ENCODE data around the gene NACC1. TPM values are rescaled to one million over a fixed set of nuclear protein-coding genes. Genes with fewer than 3 reads are reported as not detected.

The NACC1 gene
- total and polyA plus RNA-seq, 2 of the 13 experiments (the other 11 are each of a cell fraction or from before 2014, with no cell fraction given): 31.8 to 42.3 TPM

DNA sequence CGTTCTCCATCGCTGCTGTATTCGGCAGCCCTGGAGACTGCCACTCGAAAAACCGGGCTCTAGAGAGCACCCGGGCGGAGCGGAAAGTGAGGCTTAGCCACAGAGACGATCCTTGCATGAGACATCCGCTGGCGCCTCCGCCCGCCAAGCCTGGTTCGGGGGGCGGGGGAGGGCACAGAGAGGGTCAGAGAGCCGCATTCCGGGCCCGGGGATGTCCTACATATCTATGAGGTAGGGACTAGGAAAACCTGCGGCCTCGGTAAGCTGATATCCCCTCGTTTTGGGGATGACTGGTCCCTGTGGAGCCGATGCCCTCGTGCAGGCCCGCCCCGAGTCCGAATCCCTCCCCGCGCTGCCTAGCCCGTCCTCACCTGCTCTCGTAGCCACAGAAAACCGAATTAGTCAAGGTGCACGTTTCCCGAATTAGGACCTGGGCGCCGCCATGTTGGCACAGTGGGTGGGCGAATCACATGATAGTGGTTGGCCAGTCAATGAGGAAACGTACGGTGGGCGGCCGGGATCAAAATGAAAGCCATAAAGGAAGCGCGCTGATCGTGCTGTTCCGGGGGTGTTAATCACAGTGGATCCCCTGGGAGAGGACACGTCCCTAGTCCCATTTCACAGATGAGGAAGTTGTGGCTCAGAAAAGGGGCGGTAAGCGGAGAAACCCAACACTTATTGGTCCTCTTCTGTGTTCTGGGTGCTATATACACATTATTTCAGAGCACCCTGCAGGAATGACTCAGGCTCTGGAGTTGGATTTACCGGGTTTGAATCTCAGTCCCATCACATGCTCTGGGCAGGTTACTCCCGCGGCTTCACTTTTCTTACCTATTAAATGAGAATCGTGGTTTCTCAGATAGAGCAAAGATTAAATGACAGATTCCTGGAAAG lies 1.5 kb upstream of the NACC1 start, which contains the start of gene TRMT1 (continued):
- TF ChIP-seq, protein P1, sequence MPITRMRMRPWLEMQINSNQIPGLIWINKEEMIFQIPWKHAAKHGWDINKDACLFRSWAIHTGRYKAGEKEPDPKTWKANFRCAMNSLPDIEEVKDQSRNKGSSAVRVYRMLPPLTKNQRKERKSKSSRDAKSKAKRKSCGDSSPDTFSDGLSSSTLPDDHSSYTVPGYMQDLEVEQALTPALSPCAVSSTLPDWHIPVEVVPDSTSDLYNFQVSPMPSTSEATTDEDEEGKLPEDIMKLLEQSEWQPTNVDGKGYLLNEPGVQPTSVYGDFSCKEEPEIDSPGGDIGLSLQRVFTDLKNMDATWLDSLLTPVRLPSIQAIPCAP (CRISPR knock-in tag; IDR thresholded peaks at IDR 0.05; ENCODE audit: low read depth): no peak
- TF ChIP-seq ZNF598 (CRISPR knock-in tag; IDR thresholded peaks at IDR 0.05; ENCODE audit: borderline replicate concordance) (0 out of 2 replicates have a peak, but pooled peaks have one; percentile 61), ZNF792 (CRISPR knock-in tag; IDR thresholded peaks at IDR 0.05) (no peak), CCAR2 (optimal IDR thresholded peaks at IDR 0.05; ENCODE audit: low read depth, low read length) (peak; percentile 81), ZNF75D (CRISPR knock-in tag; IDR thresholded peaks at IDR 0.05; ENCODE audit: borderline replicate concordance) (no peak), POGZ (CRISPR knock-in tag; IDR thresholded peaks at IDR 0.05) (no peak), ELF1 (CRISPR knock-in tag; IDR thresholded peaks at IDR 0.05) (peak; percentile 83), CREB1 (IDR thresholded peaks at IDR 0.05) (no peak), CREB1 (CRISPR knock-in tag; IDR thresholded peaks at IDR 0.05) (peak; percentile 74), ZNF589 (CRISPR knock-in tag; conservative IDR thresholded peaks at IDR 0.05) (no peak)
- TF ChIP-seq, protein P2, sequence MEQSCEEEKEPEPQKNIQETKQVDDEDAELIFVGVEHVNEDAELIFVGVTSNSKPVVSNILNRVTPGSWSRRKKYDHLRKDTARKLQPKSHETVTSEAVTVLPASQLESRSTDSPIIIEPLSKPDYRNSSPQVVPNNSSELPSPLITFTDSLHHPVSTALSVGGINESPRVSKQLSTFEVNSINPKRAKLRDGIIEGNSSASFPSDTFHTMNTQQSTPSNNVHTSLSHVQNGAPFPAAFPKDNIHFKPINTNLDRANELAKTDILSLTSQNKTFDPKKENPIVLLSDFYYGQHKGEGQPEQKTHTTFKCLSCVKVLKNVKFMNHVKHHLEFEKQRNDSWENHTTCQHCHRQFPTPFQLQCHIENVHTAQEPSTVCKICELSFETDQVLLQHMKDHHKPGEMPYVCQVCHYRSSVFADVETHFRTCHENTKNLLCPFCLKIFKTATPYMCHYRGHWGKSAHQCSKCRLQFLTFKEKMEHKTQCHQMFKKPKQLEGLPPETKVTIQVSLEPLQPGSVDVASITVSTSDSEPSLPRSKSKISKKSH (CRISPR knock-in tag; IDR thresholded peaks at IDR 0.05; ENCODE audit: borderline replicate concordance): peak; percentile 31; the same call in 1 of the 2 replicates
- TF ChIP-seq, protein P3, sequence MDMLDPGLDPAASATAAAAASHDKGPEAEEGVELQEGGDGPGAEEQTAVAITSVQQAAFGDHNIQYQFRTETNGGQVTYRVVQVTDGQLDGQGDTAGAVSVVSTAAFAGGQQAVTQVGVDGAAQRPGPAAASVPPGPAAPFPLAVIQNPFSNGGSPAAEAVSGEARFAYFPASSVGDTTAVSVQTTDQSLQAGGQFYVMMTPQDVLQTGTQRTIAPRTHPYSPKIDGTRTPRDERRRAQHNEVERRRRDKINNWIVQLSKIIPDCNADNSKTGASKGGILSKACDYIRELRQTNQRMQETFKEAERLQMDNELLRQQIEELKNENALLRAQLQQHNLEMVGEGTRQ (IDR thresholded peaks at IDR 0.05; ENCODE audit: low read depth, low read length): peak; percentile 66
- TF ChIP-seq, protein P3 (CRISPR knock-in tag; IDR thresholded peaks at IDR 0.05; ENCODE audit: borderline replicate concordance): peak; percentile 97; the same call in 1 of the 2 replicates
- TF ChIP-seq, protein P4, sequence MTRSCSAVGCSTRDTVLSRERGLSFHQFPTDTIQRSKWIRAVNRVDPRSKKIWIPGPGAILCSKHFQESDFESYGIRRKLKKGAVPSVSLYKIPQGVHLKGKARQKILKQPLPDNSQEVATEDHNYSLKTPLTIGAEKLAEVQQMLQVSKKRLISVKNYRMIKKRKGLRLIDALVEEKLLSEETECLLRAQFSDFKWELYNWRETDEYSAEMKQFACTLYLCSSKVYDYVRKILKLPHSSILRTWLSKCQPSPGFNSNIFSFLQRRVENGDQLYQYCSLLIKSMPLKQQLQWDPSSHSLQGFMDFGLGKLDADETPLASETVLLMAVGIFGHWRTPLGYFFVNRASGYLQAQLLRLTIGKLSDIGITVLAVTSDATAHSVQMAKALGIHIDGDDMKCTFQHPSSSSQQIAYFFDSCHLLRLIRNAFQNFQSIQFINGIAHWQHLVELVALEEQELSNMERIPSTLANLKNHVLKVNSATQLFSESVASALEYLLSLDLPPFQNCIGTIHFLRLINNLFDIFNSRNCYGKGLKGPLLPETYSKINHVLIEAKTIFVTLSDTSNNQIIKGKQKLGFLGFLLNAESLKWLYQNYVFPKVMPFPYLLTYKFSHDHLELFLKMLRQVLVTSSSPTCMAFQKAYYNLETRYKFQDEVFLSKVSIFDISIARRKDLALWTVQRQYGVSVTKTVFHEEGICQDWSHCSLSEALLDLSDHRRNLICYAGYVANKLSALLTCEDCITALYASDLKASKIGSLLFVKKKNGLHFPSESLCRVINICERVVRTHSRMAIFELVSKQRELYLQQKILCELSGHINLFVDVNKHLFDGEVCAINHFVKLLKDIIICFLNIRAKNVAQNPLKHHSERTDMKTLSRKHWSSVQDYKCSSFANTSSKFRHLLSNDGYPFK (CRISPR knock-in tag; IDR thresholded peaks at IDR 0.05; ENCODE audit: borderline replicate concordance): peak; percentile 88; the same call in 1 of the 2 replicates
- TF ChIP-seq, protein P5, sequence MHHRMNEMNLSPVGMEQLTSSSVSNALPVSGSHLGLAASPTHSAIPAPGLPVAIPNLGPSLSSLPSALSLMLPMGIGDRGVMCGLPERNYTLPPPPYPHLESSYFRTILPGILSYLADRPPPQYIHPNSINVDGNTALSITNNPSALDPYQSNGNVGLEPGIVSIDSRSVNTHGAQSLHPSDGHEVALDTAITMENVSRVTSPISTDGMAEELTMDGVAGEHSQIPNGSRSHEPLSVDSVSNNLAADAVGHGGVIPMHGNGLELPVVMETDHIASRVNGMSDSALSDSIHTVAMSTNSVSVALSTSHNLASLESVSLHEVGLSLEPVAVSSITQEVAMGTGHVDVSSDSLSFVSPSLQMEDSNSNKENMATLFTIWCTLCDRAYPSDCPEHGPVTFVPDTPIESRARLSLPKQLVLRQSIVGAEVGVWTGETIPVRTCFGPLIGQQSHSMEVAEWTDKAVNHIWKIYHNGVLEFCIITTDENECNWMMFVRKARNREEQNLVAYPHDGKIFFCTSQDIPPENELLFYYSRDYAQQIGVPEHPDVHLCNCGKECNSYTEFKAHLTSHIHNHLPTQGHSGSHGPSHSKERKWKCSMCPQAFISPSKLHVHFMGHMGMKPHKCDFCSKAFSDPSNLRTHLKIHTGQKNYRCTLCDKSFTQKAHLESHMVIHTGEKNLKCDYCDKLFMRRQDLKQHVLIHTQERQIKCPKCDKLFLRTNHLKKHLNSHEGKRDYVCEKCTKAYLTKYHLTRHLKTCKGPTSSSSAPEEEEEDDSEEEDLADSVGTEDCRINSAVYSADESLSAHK (CRISPR knock-in tag; IDR thresholded peaks at IDR 0.05; ENCODE audit: borderline replicate concordance): no peak

Measured in HepG2 (cell line).